NCI-H2107 treated with DMSO at 0.1 percent for 48 hours (cell line): Measurements from ENCODE around the gene EIF3CL.
"Not testable (repeated sequence)": the region's sequence is repeated elsewhere in the genome, so short reads cannot be mapped to it uniquely, and the experiment has no call there.

Source experiments
- DNase-seq: peaks from one replicate; lab custom pipeline; 2025; ENCODE audit not compliant: unreplicated experiment; lab: John Stamatoyannopoulos, UW

EIF3CL gene

GRCh38 chr16:28403220-28404072 lies at the start of gene EIF3CL:
Gene EIF3CL (minus strand): TSS chr16:28403841. CDS start chr16:28403618, 223 bp downstream.
- DNase-seq = not testable (repeated sequence)

GRCh38 chr16:28447081-28447480 lies 43.4 kb upstream of the EIF3CL start:
- DNase-seq = not testable (repeated sequence)

- not testable (repeated sequence) for DNase-seq
Observed at GRCh38 chr16:28446388-28446787, 42.7 kb upstream of the EIF3CL start.

- DNase-seq = not testable (repeated sequence)
Observed at GRCh38 chr16:28443943-28444342, 40.3 kb upstream of the EIF3CL start.

- DNase-seq = not testable (repeated sequence)
Observed at GRCh38 chr16:28438899-28439298, 35.3 kb upstream of the EIF3CL start.

GRCh38 chr16:28435340-28435739 lies 31.7 kb upstream of the EIF3CL start:
- DNase-seq = not testable (repeated sequence)

GRCh38 chr16:28426060-28426680 lies 22.5 kb upstream of the EIF3CL start:
- DNase-seq = not testable (repeated sequence)

GRCh38 chr16:28421071-28421750 lies 17.6 kb upstream of the EIF3CL start:
- not testable (repeated sequence) for DNase-seq

- not testable (repeated sequence) for DNase-seq
Observed at GRCh38 chr16:28417033-28417432, 13.4 kb upstream of the EIF3CL start.

- not testable (repeated sequence) for DNase-seq
Observed at GRCh38 chr16:28414530-28414929, 10.9 kb upstream of the EIF3CL start.

- not testable (repeated sequence) for DNase-seq
Observed at GRCh38 chr16:28413585-28413984, 9.9 kb upstream of the EIF3CL start.

- DNase-seq = not testable (repeated sequence)
Observed at GRCh38 chr16:28392054-28392453, 11.6 kb downstream of the EIF3CL start.

GRCh38 chr16:28382177-28382867 lies 21.3 kb downstream of the EIF3CL start:
- not testable (repeated sequence) for DNase-seq

- not testable (repeated sequence) for DNase-seq
Observed at GRCh38 chr16:28377822-28378221, 25.8 kb downstream of the EIF3CL start.

- not testable (repeated sequence) for DNase-seq
Observed at GRCh38 chr16:28377108-28377625, 26.5 kb downstream of the EIF3CL start.

- not testable (repeated sequence) for DNase-seq
Observed at GRCh38 chr16:28375115-28375514, 28.5 kb downstream of the EIF3CL start.

GRCh38 chr16:28374281-28374680 lies 29.4 kb downstream of the EIF3CL start:
- DNase-seq = not testable (repeated sequence)

- DNase-seq = not testable (repeated sequence)
Observed at GRCh38 chr16:28367926-28368325, 35.7 kb downstream of the EIF3CL start.

- not testable (repeated sequence) for DNase-seq
Observed at GRCh38 chr16:28364268-28365173, 39.1 kb downstream of the EIF3CL start.
